Skin of body (tissue), 2 donors: Measurements from ENCODE around the gene FBXL19. TPM values are rescaled to one million over a fixed set of nuclear protein-coding genes. Genes with fewer than 3 reads are reported as not detected.

Experiments used
- DNase-seq: peaks from one replicate; lab custom pipeline; 2025; lab: John Stamatoyannopoulos, UW
- total RNA-seq: library from RNA; depleted of rRNA; stranded (reverse); fragments of >200 nt; gene quantifications from one replicate; pipeline ENCODE4 v1.2.3, GENCODE V29; 2014

The FBXL19 gene
- total RNA-seq, 1 donor from 2014 or later = 9.8 TPM

- DNase-seq = no peak
These were observed 40.6 kb downstream of the FBXL19 start for GRCh38 chr16:30963925-30964511.

GRCh38 chr16:30964574-30965226 lies 41.3 kb downstream of the FBXL19 start:
- DNase-seq = no peak

DNA sequence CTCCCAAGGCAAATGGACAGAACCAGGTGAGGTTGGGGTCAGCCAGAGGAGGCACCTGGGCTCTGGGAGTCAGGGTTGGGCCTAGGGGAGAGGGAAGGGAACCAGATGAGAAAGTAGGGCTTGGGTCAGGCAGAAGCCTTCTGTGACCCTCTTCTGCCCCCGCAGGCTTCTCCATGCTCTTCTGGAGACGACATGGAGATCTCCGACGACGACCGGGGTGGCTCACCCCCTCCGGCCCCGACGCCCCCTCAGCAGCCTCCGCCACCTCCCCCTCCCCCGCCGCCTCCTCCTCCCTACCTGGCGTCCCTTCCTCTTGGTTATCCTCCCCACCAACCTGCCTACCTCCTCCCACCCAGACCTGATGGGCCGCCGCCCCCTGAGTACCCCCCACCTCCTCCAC lies 42.1 kb downstream of the FBXL19 start:
- no peak for DNase-seq

DNA sequence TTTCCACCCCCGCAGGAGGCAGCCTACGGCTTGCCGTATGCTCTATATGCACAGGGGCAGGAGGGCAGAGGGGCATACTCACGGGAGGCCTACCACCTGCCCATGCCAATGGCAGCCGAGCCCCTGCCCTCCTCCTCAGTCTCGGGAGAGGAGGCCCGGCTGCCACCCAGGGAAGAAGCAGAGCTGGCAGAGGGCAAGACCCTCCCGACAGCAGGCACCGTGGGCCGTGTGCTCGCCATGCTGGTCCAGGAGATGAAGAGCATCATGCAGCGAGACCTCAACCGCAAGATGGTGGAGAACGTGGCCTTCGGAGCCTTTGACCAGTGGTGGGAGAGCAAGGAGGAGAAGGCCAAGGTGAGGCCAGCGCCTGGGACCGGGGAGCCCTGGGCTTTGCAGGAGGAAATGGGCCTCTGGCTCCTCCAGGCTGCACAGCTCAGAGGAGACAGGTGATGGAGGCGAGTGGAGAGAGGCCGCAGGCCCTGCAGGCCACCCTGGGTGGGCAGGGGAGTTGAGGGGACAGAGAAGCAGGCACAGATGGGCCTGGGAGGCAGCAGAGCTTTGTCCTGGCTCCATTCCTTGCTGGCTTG lies 42.8 kb downstream of the FBXL19 start:
- DNase-seq = no peak

DNA sequence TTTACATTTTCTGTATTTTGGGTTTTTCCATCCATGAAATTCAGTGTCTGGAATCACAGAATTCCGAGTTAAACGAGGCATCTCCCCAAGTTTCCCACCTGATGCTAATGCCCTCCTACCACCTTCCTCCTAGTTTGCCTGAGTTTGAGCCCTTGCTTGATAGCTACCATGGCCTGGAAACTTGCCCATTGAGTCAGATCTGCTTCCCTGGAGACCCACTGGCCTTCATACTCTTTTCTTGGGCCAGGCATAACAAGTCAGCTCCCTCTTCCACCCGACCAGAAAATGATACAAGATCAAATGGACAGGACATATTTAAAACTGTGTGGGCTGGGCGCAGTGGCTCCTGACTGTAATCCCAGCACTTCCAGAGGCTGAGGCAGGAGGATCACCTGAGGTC lies 44.4 kb downstream of the FBXL19 start:
- DNase-seq = no peak

GRCh38 chr16:30969246-30969842 lies 46.0 kb downstream of the FBXL19 start:
- no peak for DNase-seq

DNA sequence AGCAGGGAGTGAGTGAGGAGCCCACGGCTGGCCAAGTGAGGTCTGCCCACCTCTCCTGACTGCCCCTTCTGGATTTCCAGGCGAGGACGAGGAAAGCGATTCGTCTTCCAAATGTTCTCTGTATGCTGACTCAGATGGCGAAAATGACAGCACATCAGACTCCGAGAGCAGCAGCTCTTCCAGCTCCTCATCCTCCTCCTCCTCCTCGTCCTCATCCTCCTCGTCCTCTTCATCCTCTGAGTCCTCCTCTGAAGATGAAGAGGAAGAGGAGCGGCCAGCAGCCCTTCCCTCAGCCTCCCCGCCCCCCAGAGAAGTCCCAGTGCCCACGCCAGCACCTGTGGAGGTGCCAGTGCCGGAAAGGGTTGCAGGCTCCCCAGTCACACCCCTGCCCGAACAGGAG lies 47.9 kb downstream of the FBXL19 start:
- no peak for DNase-seq

- DNase-seq = no peak
These were observed 49.5 kb downstream of the FBXL19 start for GRCh38 chr16:30972872-30973271.

- no peak for DNase-seq
These were observed 51.0 kb downstream of the FBXL19 start for GRCh38 chr16:30974348-30974747.

GRCh38 chr16:30976486-30976885 lies 53.1 kb downstream of the FBXL19 start:
- DNase-seq = no peak

DNA sequence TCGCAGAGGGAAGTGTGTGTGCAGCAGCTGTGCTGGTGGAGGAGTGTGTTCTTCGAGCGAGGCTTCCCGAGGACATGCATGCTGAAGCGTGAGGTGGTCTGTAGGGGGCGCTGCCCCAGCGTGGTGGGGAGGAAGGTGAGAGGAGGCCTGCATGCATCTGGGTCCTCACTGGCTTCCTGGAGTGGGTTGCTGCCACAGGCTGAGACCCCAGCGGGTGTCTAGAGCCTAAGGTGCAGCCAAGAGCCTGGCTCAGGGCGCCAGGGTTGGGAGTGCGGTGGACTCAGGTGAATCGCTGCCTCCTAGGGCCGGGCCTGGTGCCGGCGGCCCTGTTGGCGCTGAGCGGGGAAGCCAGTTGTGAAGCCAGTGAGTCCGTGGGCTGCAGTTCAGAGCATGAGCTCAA lies 54.1 kb downstream of the FBXL19 start:
- no peak for DNase-seq

DNA sequence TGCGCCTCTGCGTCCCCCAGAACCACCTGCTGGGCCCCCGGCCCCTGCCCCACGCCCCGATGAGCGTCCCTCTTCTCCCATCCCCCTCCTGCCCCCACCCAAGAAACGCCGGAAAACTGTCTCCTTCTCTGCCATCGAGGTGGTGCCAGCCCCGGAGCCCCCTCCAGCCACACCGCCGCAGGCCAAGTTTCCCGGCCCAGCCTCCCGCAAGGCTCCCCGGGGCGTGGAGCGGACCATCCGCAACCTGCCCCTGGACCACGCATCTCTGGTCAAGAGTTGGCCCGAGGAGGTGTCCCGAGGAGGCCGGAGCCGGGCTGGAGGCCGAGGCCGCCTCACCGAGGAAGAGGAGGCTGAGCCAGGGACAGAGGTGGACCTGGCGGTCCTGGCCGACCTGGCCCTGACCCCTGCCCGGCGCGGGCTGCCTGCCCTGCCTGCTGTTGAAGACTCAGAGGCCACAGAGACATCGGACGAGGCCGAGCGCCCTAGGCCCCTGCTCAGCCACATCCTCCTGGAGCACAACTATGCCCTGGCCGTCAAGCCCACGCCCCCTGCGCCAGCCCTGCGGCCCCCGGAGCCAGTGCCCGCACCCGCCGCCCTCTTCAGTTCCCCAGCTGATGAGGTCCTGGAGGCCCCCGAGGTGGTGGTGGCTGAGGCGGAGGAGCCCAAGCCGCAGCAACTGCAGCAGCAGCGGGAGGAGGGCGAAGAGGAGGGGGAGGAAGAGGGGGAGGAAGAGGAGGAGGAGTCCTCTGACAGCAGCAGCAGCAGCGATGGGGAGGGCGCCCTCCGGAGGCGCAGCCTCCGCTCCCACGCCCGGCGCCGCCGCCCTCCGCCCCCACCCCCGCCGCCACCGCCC lies 56.0 kb downstream of the FBXL19 start:
- no peak for DNase-seq

GRCh38 chr16:30980023-30980371 lies 56.6 kb downstream of the FBXL19 start:
- no peak for DNase-seq

DNA sequence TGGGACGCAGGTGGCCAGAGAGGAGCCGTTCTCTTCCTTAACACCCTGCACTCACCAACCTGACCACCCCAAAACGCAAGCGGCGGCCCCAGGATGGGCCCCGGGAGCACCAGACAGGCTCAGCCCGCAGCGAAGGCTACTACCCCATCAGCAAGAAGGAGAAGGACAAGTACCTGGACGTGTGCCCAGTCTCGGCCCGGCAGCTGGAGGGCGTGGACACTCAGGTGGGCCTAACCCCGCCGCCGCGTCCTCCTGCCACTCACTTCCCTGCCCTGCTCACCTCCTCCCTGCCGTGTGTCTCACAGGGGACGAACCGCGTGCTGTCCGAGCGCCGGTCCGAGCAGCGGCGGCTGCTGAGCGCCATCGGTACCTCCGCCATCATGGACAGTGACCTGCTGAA lies 57.1 kb downstream of the FBXL19 start:
- no peak for DNase-seq

DNA sequence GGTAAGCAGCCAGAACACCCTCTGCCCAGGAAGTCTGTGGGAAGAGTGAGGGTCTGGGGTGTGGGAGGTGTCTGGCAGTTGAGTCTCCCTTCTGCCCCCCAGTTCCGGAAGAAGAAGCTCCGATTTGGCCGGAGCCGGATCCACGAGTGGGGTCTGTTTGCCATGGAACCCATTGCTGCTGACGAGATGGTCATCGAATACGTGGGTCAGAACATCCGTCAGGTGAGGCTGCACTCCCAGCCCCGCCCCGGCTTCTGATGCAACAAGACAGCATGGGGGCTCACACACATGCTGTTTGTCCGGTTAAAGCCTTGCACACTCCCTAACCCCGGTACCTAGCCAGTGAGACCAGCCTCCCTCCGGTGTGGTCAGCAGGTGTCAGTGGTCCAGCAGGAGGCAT lies 57.6 kb downstream of the FBXL19 start:
- DNase-seq = no peak

DNA sequence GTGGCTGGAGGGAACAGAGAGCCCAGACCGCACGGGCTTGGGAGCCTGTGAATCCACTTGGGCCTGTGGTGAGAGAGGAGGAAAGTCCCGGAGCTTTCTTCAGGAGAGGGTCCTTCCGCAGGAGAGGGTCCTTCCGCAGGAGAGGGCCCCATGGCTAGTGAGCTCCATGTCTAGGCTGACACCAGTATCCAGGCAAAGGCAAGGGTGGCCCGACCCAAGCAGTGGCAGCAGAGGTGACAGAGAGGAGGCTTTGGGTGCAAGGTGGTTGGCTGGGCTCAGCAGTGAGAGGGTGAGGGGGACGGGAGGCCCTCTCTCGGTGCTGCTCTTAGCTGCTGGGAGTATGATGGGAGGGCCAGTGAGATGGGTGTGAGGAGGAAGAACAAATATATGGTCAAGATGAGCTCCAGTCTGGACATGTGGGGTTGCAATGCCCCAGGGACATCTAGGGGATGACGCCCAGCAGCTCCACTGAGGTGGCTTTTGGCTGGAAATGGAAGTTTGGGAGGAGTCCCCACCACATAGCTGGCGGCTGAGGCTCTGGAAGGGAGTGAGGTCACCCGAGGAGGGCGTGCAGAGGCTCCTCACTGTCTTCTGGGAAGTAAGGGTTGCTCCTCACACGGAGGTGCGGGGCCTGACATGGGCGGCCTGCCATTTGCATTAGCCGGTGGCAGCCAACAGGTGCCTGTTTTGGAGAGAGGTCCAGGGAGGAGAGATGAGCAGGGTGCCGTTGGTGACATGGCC lies 59.3 kb downstream of the FBXL19 start:
- DNase-seq = no peak

- DNase-seq = no peak
These were observed 60.0 kb downstream of the FBXL19 start for GRCh38 chr16:30983289-30983889.

- DNase-seq = no peak
These were observed 60.7 kb downstream of the FBXL19 start for GRCh38 chr16:30983898-30984610.

- DNase-seq = peak; percentile 59
These were observed 61.5 kb downstream of the FBXL19 start, which contains the start of gene HSD3B7 for GRCh38 chr16:30984669-30985400. Gene HSD3B7 (plus strand): TSS chr16:30985207. CDS start chr16:30985659, 452 bp downstream.
